Right atrium auricular region (tissue), 2 donors: ENCODE data around the gene NTSR1. TPM values are rescaled to one million over a fixed set of nuclear protein-coding genes. Genes with fewer than 3 reads are reported as not detected.
A peak's percentile ranks its signal among the peaks of the same experiment; 100 is the strongest.

Source experiments
- DNase-seq: peaks from one replicate; pipeline ENCODE4 v3.0.0-alpha.2; 2019; ENCODE audit warnings: low spot score
- H3K27ac ChIP-seq, 2 donors: fragments of 200-600 bp; sonication (generic); 1 replicate in 1 of 2; 2 replicates in 1 of 2; pipeline ENCODE4 v1.5.1; 2016 to 2019
- H3K27me3 ChIP-seq, 2 donors: fragments of 200-600 bp; sonication (generic); one replicate each; pipeline versions ENCODE4 v1.5.1 to v1.6.0; 2017 to 2019
- H3K36me3 ChIP-seq: fragments of 200-600 bp; sonication (generic); one replicate; pipeline ENCODE4 v1.5.1; 2016
- H3K4me1 ChIP-seq, 2 donors: fragments of 200-600 bp; sonication (generic); one replicate each; pipeline versions ENCODE4 v1.5.1 to v1.6.0; 2017 to 2019
- H3K4me3 ChIP-seq, 2 donors: fragments of 200-600 bp; sonication (generic); 1 replicate in 1 of 2; 2 replicates in 1 of 2; pipeline ENCODE4 v1.5.1; 2017 to 2019; ENCODE audit warnings: mild to moderate bottlenecking in 1 of 2, moderate library complexity in 1 of 2
- H3K9me3 ChIP-seq, 2 donors: fragments of 200-600 bp; sonication (generic); one replicate each; pipeline ENCODE4 v1.5.1; 2019
- total RNA-seq, 2 donors: library from RNA; depleted of rRNA; stranded (reverse); fragments of >200 nt; gene quantifications; one replicate each; pipeline ENCODE4 v1.1.0, GENCODE V29; 2016
- TF ChIP-seq, protein P1 (sequence below), 2 donors: fragments of 200-600 bp; sonication (generic); IDR thresholded peaks; one replicate each; pipeline ENCODE4 v1.5.1; 2019; ENCODE audit warnings: antibody characterized with exemption in 2 of 2

NTSR1 gene
- total RNA-seq, 2 donors from 2014 or later = 0.43 TPM; not detected in 1

DNA sequence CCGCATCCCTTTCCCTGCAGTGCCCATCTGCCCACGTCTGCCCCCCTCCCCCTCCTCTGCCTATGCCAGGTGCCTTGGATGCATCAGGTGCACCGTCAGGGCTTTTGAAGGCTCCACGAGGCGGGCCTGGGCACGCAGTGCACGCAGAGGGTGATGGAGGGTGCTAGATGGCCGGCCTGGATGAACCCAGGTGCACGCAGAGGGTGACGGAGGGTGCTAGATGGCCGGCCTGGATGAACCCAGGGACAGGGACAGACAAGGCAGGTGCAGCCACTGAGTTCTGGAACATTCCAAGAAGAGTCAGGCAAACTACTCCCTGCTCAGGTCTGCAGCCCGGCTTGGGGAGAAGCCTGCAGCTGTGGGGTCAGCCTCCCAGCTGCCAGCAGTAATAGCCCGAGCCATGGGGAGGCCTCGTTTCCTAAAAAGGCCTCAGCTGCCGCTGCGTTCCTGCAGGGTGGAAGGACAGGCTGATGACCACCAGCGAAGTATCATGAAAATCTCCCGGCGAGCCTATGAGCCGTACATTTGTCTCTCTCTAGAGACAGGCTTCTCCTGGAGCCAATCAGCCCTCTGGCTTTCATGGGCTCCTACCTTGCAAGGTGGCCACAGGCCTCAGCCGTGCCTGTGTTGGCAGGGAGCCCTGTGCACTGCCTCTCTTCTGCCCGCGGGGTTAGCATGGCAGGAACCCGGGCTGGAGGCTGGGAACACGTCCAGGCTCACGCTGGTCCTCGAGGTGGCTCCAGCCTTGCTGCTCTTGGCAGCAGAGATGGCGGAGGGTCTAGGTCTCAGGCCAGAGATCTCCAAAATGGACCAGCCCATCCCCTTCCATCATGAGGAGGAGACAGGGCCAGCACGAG is 29.6 kb downstream of the NTSR1 start:
- Histone ChIP-seq H3K9me3 (no peaks in the 10 kb centered on the region), H3K27ac (no peak overlapping the region), H3K4me1 (peaks cover 0 to 17% of the 10 kb centered on the region in 2 donors), H3K4me3 (no peak overlapping the region), H3K27me3 (no peaks in the 10 kb centered on the region), H3K36me3 (no peaks in the 10 kb centered on the region)
- DNase-seq = no peak
- TF ChIP-seq, protein P1, sequence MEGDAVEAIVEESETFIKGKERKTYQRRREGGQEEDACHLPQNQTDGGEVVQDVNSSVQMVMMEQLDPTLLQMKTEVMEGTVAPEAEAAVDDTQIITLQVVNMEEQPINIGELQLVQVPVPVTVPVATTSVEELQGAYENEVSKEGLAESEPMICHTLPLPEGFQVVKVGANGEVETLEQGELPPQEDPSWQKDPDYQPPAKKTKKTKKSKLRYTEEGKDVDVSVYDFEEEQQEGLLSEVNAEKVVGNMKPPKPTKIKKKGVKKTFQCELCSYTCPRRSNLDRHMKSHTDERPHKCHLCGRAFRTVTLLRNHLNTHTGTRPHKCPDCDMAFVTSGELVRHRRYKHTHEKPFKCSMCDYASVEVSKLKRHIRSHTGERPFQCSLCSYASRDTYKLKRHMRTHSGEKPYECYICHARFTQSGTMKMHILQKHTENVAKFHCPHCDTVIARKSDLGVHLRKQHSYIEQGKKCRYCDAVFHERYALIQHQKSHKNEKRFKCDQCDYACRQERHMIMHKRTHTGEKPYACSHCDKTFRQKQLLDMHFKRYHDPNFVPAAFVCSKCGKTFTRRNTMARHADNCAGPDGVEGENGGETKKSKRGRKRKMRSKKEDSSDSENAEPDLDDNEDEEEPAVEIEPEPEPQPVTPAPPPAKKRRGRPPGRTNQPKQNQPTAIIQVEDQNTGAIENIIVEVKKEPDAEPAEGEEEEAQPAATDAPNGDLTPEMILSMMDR (IDR thresholded peaks at IDR 0.05) = no peak

DNA sequence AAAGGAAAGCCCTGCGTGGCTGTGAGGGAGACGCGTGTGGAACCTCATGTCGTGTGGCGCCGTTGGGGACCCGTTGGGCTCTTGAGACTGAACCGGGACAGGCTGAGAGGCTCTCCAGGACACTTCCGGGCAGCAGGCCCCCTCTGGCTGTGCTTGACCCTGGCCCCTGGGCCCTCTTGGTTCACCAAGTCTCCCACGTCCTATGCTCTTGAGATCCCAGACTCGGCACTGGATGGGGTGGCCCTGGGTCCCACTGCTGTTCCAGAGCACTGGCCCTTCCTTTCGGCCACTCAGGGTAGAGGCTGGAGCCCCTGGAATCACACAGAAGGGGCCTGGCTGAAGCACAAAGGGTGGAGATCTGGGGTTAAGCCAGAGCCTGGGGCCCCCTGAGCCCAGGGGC is 30.4 kb downstream of the NTSR1 start:
- Histone ChIP-seq H3K4me3 (no peak overlapping the region), H3K4me1 (peaks cover 0 to 17% of the 10 kb centered on the region in 2 donors), H3K36me3 (no peaks in the 10 kb centered on the region), H3K27me3 (no peaks in the 10 kb centered on the region), H3K9me3 (no peaks in the 10 kb centered on the region), H3K27ac (no peak overlapping the region)
- TF ChIP-seq, protein P1 (IDR thresholded peaks at IDR 0.05) = no peak
- DNase-seq = no peak

DNA sequence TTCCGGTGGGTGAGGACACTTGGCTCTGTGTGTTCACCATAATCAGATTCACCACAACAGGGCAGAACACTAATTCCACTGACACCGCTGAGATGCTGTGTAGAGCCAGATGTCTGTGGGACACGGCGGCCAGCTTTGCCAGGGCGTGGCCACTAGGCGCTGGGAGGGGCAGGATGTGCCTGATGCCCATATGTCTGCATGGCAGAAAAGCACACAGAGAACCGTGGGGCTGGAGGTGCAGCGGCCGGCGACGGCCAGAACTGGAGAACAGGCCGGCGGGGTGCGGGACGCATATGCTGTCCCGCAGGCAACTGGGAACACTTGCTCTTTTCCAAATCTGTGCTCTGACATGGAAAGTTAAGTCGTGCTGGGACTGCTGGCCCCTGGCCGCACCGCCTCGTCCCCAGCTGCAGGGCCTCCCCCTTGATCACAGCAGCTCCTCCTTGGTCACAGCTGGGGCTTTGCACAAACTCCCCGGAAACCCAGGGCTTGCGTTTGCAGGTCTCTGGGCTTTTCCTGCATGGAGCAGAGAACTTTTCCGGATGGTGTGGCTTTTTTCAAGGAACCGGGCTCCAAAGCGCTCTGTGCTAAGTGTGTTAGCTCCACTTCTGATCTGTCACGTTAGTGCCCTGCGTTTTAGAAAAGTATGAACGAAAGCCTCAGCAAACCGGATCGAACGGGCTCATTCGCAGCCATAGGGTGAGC is 31.1 kb downstream of the NTSR1 start:
- DNase-seq = peak; percentile 66
- Histone ChIP-seq H3K27ac (peak overlapping the region in 1 of 2 donors; percentile 45), H3K4me1 (peaks cover 0 to 17% of the 10 kb centered on the region in 2 donors), H3K4me3 (peak overlapping the region in 1 of 2 donors; percentile 10), H3K27me3 (no peaks in the 10 kb centered on the region), H3K36me3 (no peaks in the 10 kb centered on the region), H3K9me3 (no peaks in the 10 kb centered on the region)
- TF ChIP-seq, protein P1 (IDR thresholded peaks at IDR 0.05) = no peak

DNA sequence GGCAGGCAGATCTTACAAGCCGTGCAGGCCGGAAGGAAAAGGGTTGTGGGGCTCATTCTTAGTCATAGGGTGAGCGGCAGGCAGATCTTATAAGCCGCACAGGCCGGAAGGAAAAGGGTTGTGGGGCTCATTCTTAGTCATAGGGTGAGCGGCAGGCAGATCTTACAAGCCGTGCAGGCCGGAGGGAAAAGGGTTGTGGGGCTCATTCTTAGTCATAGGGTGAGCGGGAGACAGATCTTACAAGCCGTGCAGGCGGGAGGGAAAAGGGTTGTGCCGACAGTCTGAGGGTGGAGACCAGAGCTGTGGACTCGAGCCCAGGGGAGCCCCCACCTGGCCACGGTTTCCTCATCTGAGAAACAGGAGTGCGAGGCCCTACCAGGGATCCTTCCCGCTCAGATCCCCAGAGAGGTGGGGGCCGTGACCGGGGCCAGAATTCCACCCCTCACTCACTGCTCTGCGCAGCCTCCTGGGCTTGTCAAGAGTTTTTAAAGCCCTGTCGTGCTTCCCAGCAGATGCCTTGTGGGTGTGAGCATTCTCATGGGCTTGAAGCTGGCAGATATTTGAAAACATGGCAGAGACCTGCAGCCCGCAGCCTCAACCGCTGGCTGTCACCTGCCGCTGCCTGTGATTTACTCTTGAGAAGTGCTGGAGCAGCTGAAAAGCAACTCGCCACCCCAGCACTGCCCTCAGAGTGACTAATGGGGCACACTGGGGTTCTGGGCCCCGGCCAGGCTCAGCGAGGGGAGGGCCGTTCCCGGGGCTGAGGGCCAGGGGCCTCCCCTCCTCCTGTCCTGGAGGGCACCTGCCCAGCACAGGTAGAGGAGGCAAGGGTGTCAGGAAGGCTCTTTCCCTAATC is 31.9 kb downstream of the NTSR1 start:
- no peaks in the 10 kb centered on the region for H3K36me3 ChIP-seq
- DNase-seq = peak; percentile 70
- H3K27me3 ChIP-seq = no peaks in the 10 kb centered on the region
- H3K4me1 ChIP-seq = peaks cover 0 to 17% of the 10 kb centered on the region in 2 donors
- no peaks in the 10 kb centered on the region for H3K9me3 ChIP-seq
- peak overlapping the region in 1 of 2 donors; percentile 46 for H3K27ac ChIP-seq
- peak overlapping the region in 1 of 2 donors; percentile 10 for H3K4me3 ChIP-seq
- TF ChIP-seq, protein P1 (IDR thresholded peaks at IDR 0.05) = no peak

- Histone ChIP-seq H3K9me3 (no peaks in the 10 kb centered on the region), H3K36me3 (no peaks in the 10 kb centered on the region), H3K27ac (no peak overlapping the region), H3K4me1 (peaks cover 0 to 17% of the 10 kb centered on the region in 2 donors), H3K4me3 (no peak overlapping the region), H3K27me3 (no peaks in the 10 kb centered on the region)
- no peak for DNase-seq
- TF ChIP-seq, protein P1 (IDR thresholded peaks at IDR 0.05) = no peak
Observed at GRCh38 chr20:62741191-62741691, 32.6 kb downstream of the NTSR1 start.
